BJ (cell line): ENCODE data around the gene SETD3. TPM values are rescaled to one million over a fixed set of nuclear protein-coding genes. Genes with fewer than 3 reads are reported as not detected.

Source experiments
- CTCF ChIA-PET: fragments of 350-600 bp; formaldehyde crosslinking; extraction: SDS; loops from one replicate; lab custom pipeline; 2021; ENCODE audit warnings: antibody characterized with exemption, inconsistent platforms; lab: Yijun Ruan, JAX
- POLR2A ChIA-PET: fragments of 300-600 bp; sonication (Branson Sonifier 250); formaldehyde crosslinking; extraction: SDS; loops from one replicate; lab custom pipeline; 2021; ENCODE audit warnings: antibody characterized with exemption; lab: Charles Lee
- DNase-seq: peaks from one replicate; pipeline ENCODE4 v3.0.0-alpha.2; 2011; ENCODE audit warnings: low read depth
- H3K27me3 ChIP-seq: 2 replicates; pipeline ENCODE4 v1.6.0; 2011; ENCODE audit warnings: low read length; ENCODE audit not compliant: control insufficient read depth, insufficient read depth
- H3K36me3 ChIP-seq: 2 replicates; pipeline ENCODE4 v1.5.1; 2011; ENCODE audit warnings: low read length; ENCODE audit not compliant: control insufficient read depth, insufficient read depth
- H3K4me3 ChIP-seq: 2 replicates; pipeline ENCODE4 v1.5.1; 2011; ENCODE audit warnings: low read depth, mild to moderate bottlenecking, control low read depth, low read length
- CTCF ChIP-seq: IDR thresholded peaks from 2 replicates; pipeline ENCODE4 v1.5.1; 2011; ENCODE audit warnings: low read depth, mild to moderate bottlenecking, control low read depth, inconsistent platforms, low read length, moderate library complexity; ENCODE audit not compliant: insufficient read depth
- polyA plus RNA-seq: library from polyadenylated mRNA; depleted of rRNA; stranded (reverse); fragments of >200 nt; gene quantifications from 2 replicates; pipeline ENCODE4 v1.2.3, GENCODE V29; 2011

Gene SETD3
- polyA plus RNA-seq, 1 experiment, result 20.2 TPM

DNA sequence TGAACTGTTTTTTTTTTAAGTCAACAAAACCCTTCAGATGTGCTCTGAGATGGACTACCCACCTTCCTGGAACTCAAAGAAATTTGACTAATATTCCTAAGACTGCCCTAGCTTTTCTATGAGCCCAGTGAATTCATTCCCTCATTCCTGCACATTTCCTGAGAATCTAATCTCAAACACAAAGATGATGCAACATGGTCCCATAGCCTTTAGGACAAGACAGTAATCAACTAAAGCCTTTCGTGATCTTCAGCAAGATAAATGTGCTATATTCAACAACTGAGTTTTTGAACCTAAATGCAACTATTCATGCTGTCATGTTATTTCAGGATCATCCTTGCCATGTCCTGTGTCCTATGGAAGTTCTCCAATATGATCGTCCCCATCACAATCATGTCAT is 5.0 kb downstream of the SETD3 start:
- H3K36me3 ChIP-seq, result no peaks in the 10 kb centered on the region
- TF ChIP-seq CTCF, result no peak
- DNase-seq, result no peak
- ChIA-PET CTCF (interaction anchor here (1.0 kb wide), 1 partner anchor 114 kb away, joined by 3 read pairs; no protein-coding TSS in a partner anchor), POLR2A (no interaction called here)
- H3K27me3 ChIP-seq, result no peaks in the 10 kb centered on the region
- no peak overlapping the region for H3K4me3 ChIP-seq

- Histone ChIP-seq H3K36me3 (no peaks in the 10 kb centered on the region), H3K4me3 (no peak overlapping the region), H3K27me3 (no peaks in the 10 kb centered on the region)
- TF ChIP-seq CTCF, result no peak
- POLR2A ChIA-PET, result no interaction called here
- CTCF ChIA-PET, result interaction anchor here (1.0 kb wide), 1 partner anchor 114 kb away, joined by 3 read pairs; no protein-coding TSS in a partner anchor
- DNase-seq, result no peak
These were observed 5.5 kb downstream of the SETD3 start for GRCh38 chr14:99475179-99475578.

DNA sequence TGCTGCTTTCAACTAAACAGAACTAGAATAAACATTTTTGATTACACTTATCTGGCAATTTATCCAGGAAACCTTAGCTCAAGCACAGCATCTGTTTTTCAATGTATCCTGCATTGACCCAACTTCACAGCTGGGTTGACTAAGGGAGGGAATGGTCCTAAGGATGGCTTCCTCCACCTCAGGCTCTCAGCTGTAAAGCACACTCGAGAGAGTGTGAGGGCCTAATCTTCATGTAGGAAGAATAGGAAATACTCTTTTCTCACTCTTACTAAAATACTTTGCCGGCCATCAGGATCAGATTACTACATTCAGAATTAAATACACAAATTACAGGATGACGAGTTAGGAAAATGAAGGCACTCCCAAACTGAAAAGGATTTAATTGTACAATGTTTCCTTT is 7.2 kb downstream of the SETD3 start:
- TF ChIP-seq CTCF, result no peak
- DNase-seq, result no peak
- Histone ChIP-seq H3K36me3 (no peaks in the 10 kb centered on the region), H3K27me3 (no peaks in the 10 kb centered on the region), H3K4me3 (no peak overlapping the region)
- POLR2A ChIA-PET, result no interaction called here
- CTCF ChIA-PET, result no interaction called here

DNA sequence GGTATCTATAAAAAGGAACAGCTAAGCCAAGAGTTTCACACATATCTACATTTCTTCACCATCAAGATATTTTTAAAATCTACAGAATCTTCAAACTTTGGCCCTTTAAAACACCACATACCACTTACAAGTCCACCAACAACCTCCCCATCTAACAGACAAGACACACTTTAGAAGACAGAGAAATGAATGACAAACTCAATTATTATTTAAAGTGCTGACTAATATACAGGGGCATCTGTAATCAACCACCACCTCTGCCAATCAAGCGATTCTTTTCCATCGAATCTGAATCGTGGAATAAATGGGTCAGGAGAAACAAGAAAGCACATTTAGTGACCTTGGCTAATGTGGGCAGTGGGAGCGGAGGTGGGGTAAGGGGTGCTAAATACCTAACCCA is 7.7 kb downstream of the SETD3 start:
- ChIA-PET CTCF (no interaction called here), POLR2A (no interaction called here)
- no peak for DNase-seq
- Histone ChIP-seq H3K4me3 (no peak overlapping the region), H3K27me3 (no peaks in the 10 kb centered on the region), H3K36me3 (no peaks in the 10 kb centered on the region)
- no peak for TF ChIP-seq CTCF

DNA sequence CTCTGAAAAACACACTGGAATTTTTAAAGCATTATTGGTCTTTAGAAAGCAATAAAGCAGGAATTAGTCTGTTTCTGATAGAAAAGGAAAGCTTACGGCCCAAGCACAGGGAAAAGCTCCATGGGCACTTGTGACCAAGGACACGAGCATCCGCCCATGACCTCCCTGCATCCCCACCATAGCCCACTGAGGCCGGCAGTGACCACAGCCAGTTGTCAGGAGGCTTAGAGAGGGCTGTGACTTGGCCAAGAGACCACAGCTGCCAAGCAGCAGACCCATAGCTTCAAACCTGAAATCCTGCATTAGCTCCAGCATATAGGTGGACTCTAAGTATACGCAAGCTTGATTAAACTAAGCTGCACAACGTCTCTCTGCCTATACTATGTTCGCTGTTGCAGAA is 8.9 kb downstream of the SETD3 start:
- no peak for DNase-seq

More for the DNA sequence above, 8.9 kb downstream of the SETD3 start:
- ChIA-PET POLR2A (no interaction called here), CTCF (interaction anchor here (0.9 kb wide), 1 partner anchor 9 kb away, joined by 3 read pairs; the partner anchor contains the start of genes CCNK and SETD3)
- Histone ChIP-seq H3K27me3 (no peaks in the 10 kb centered on the region), H3K36me3 (no peaks in the 10 kb centered on the region), H3K4me3 (no peak overlapping the region)
- no peak for TF ChIP-seq CTCF
